Urinary bladder (tissue), 4 donors: ENCODE data around the gene IL17RE. TPM values are rescaled to one million over a fixed set of nuclear protein-coding genes. Genes with fewer than 3 reads are reported as not detected.
"Not testable (repeated sequence)": the region's sequence is repeated elsewhere in the genome, so short reads cannot be mapped to it uniquely, and the experiment has no call there.

Source experiments
- DNase-seq: peaks from one replicate; pipeline ENCODE4 v3.0.0-alpha.2; 2015; ENCODE audit errors: extremely low spot score
- H3K27ac ChIP-seq: one replicate; pipeline ENCODE4 v1.5.1; 2013; ENCODE audit warnings: low read depth, mild to moderate bottlenecking, moderate library complexity
- H3K36me3 ChIP-seq: one replicate; pipeline ENCODE4 v1.6.1; 2013; ENCODE audit warnings: mild to moderate bottlenecking, moderate library complexity; ENCODE audit not compliant: insufficient read depth
- H3K4me1 ChIP-seq: one replicate; pipeline ENCODE4 v1.6.1; 2013; ENCODE audit warnings: mild to moderate bottlenecking, moderate library complexity; ENCODE audit not compliant: insufficient read depth
- H3K4me3 ChIP-seq: one replicate; pipeline ENCODE4 v1.5.1; 2013; ENCODE audit warnings: low read depth, low read length
- WGBS: extraction: QIAGEN DNeasy Blood & Tissue Kit; methylation state at CpG from one replicate; pipeline ENCODE4 v1.1.7; 2013; 5-methylcytosine and 5-hydroxymethylcytosine counted together
- polyA plus RNA-seq: library from polyadenylated mRNA; stranded (reverse); fragments of 200-250 nt; gene quantifications from one replicate; pipeline ENCODE4 v1.2.3, GENCODE V29; 2013
- total RNA-seq: library from RNA; depleted of rRNA; stranded (reverse); fragments of >200 nt; gene quantifications from one replicate; pipeline ENCODE4 v1.2.3, GENCODE V29; 2014
- donor health status: healthy with polysubstance abuse.
- donor health status: healthy.

Gene IL17RE
- total and polyA plus RNA-seq, 2 donors, result 1.2 to 4.3 TPM

DNA sequence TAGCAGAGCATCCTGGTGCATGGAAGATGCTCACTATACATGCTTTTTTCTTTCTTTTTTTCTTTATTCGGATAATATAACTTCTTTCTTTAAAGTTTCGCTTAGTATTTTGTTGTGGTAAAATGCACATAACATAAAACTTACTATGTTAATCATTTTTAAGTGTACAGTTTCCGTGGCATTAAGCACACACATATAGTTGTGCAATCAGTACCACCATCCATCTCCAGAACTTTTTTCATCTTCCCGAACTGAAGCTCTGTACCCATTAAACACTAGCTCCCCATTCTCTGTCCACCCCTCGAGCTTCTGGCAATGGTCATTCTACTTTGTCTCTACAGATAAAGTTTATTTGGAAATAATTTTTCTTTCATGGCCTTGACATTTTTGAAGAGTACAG lies 13.2 kb upstream of the IL17RE start:
- 77% methylated on average over 5 of the region's 5 CpGs for WGBS

DNA sequence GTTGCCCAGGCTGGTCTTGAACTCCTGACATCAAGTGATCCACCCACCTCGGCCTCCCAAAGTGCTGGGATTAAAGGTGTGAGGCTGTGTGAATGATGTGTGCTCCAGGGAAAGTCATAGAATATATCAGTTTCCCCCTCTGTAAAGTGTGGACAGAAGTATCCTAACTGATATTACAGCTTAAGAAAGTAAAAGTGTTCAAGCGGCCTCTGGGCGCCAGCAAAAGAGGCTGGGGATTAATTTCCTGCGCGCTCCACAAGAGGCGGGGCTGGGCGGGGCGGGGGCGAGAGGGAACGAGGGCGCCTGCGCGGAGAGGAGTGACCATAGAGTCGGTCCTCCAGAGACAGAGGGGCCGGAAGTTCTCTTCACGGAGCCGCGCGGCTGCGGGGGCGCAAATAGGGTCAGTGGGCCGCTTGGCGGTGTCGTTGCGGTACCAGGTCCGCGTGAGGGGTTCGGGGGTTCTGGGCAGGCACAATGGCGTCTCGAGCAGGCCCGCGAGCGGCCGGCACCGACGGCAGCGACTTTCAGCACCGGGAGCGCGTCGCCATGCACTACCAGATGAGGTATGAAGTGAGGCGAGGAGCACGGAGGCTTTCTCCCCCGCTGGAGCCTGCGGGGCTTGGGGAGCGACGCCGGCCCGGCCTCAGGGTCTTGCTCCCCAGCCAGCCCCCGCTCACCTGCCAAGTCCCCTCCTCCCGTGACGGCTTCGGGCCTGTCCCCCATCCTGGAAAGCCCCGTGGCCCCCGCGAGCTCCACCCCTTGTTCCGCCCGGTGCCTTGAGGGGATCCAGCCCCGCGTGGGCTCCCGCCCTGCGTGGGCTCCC lies 12.2 kb upstream of the IL17RE start, which contains the start of gene JAGN1:
JAGN1 (plus strand) TSS at position 362 of the 823 bp plus-strand sequence; CDS start at position 475, 113 bp downstream.
- peak within 1 kb of the TSS; percentile 99 for H3K27ac ChIP-seq
- peak within 1 kb of the TSS; percentile 71 for H3K4me3 ChIP-seq
- H3K36me3 ChIP-seq, result no peaks in the 10 kb centered on the region
- peak; percentile 82 for DNase-seq
- no peaks in the 10 kb centered on the region for H3K4me1 ChIP-seq
- WGBS, result under 1% methylated on average over 62 of the region's 62 CpGs

More for the DNA sequence above, 13.2 kb upstream of the IL17RE start:
- Histone ChIP-seq H3K27ac (no peak overlapping the region), H3K36me3 (no peaks in the 10 kb centered on the region), H3K4me3 (no peak overlapping the region), H3K4me1 (no peaks in the 10 kb centered on the region)
- DNase-seq, result no peak

- DNase-seq, result no peak
- no peaks in the 10 kb centered on the region for H3K4me1 ChIP-seq
- H3K36me3 ChIP-seq, result no peaks in the 10 kb centered on the region
- peak overlapping the region; percentile 99 for H3K27ac ChIP-seq
- 9% methylated on average over 12 of the region's 12 CpGs for WGBS
- peak overlapping the region; percentile 71 for H3K4me3 ChIP-seq
Measured at GRCh38 chr3:9891072-9891622, 11.5 kb upstream of the IL17RE start.

GRCh38 chr3:9893739-9894138 lies 8.9 kb upstream of the IL17RE start:
- Histone ChIP-seq H3K27ac (no peak overlapping the region), H3K4me3 (no peak overlapping the region), H3K4me1 (no peaks in the 10 kb centered on the region), H3K36me3 (no peaks in the 10 kb centered on the region)
- no peak for DNase-seq
- whole genome bisulfite sequencing, result 90% methylated on average over 1 of the region's 1 CpG

DNA sequence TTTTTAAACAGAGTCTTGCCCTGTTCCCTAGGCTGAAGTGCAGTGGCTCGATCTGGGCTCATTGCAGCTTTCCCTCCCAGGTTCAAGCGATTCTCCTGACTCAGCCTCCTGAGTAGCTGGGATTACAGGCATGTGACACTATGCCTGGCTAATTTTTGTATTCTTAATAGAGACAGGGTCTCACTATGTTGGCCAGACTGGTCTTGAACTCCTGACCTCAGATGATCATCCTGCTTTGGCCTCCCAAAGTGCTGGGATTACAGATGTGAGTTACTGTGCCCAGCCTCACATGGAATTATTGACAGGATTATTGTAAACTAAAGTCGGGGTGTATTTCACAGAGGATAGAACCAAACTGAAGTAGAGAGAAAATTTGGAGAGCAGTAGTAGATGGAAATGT lies 6.9 kb upstream of the IL17RE start:
- not testable (repeated sequence) for H3K36me3 ChIP-seq, H3K27ac ChIP-seq, DNase-seq, H3K4me3 ChIP-seq, H3K4me1 ChIP-seq
- 87% methylated on average over 3 of the region's 3 CpGs for WGBS

- H3K27ac ChIP-seq, H3K4me1 ChIP-seq, DNase-seq, H3K4me3 ChIP-seq, H3K36me3 ChIP-seq: not testable (repeated sequence)
- 94% methylated on average over 10 of the region's 10 CpGs for WGBS
Measured at GRCh38 chr3:9896755-9897407, 5.8 kb upstream of the IL17RE start.

DNA sequence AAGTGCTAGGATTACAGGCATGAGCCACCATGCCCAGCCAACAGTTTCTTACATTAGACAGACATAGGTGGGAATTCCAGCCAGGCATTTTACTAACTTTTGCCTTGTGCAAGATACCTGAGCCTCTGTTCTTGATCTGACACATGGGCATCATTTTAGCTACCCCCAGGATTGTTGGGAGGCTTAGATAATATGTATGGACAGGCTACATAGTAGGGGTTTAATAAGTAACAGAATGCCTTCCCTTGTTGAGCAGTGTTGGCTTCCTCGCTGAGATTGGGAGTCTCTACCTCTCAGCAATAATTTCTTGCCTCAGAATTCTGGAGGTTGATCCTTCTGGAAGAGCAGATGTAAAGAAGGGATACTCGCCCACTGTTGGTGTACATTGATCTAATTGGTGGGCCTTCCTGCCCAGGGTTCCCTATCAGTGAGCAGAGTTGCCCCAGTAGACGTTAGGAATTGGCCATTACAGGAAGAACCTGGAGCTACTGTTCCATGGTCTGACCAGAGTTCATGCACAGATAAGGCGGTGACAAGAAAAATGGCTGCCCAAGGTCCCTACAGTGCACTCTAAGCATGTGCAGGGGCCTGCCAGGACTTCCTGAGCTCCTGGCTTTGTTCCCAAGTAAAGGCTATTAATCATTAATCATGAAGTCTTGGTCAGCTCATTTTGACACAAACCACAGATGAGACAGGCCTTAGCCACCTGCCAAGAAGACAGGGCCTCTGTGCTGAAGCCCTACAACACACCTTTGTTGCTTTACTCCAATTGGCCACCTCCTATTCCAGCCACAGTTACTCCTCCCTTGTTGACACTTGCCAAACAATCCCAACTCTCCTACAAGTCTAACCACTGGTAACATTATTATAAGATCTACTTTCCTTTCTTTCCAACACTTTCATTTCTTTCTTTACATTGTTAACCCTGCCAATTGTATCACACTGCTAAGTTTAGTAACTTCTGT lies 5.0 kb upstream of the IL17RE start:
- no peaks in the 10 kb centered on the region for H3K36me3 ChIP-seq
- no peak overlapping the region for H3K27ac ChIP-seq
- no peak for DNase-seq
- H3K4me1 ChIP-seq, result no peaks in the 10 kb centered on the region
- 63% methylated on average over 4 of the region's 4 CpGs for WGBS
- H3K4me3 ChIP-seq, result no peak overlapping the region

DNA sequence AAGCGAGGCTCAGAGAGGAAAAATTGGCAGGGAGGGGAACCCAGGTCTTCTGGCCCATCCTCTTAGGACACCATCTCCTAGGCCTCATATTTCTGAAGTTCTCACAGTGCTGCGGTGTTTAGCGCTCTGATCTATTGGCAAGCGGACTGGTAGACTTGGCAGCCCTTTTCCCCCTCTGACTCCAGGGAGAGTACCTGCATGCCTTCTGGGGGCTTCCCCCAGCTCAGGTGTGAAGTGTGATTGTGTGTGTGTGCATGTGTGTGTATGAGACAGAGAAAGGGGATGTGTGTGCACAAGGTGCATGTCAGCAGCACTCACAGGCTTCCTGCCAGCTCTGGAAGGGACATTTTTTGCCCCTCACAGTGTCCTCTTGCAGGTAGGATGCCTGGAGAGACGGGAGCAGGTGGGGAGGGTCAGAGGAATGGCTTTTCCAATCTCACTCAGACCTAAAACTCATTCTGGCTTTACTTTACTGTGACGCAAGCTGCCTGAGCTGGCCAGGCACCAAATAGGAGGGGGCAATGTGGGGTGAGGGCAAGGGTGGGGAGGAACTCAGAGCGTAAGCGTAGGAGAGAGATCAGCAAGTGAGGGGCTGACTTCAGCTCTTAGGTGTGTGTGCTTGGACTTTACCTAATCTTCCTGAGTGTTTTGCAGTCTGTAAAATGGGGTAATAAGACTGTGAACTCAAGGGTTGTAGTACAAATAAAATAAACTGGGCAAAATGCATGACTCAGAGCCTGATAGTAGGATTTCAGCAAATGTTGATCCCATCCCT lies 4.0 kb upstream of the IL17RE start:
- Histone ChIP-seq H3K36me3 (no peaks in the 10 kb centered on the region), H3K4me1 (no peaks in the 10 kb centered on the region), H3K27ac (no peak overlapping the region), H3K4me3 (no peak overlapping the region)
- 60% methylated on average over 8 of the region's 8 CpGs for WGBS
- no peak for DNase-seq

GRCh38 chr3:9899289-9899791 lies 3.3 kb upstream of the IL17RE start:
- Histone ChIP-seq H3K4me1 (no peaks in the 10 kb centered on the region), H3K36me3 (no peaks in the 10 kb centered on the region), H3K27ac (no peak overlapping the region), H3K4me3 (no peak overlapping the region)
- no peak for DNase-seq
- 51% methylated on average over 3 of the region's 3 CpGs for WGBS

- H3K36me3 ChIP-seq, H3K4me1 ChIP-seq, DNase-seq, H3K4me3 ChIP-seq, H3K27ac ChIP-seq: not testable (repeated sequence)
- WGBS, result 94% methylated on average over 6 of the region's 6 CpGs
Measured at GRCh38 chr3:9900965-9901415, 1.7 kb upstream of the IL17RE start.

DNA sequence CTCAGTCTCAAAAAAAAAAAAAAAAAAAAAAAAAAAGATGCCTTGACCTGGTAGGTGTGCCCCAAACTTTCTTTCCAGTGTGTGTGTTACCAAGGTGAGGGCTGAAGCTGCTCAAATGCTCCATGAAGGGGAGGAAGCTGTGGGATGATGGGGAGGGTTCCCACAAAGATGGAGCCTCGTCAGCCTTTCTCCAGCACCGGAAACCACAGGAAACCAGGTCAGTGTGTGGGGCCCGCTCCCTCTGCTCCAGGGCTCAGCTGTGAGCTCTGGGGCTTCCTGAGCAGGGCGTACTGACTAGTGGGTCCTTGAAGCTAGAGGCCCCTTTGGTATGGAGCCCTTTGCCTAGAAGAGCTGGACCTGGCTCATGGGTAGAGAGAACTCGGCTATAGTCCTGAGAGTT lies 681 bp upstream of the IL17RE start:
- H3K36me3 ChIP-seq, result no peaks in the 10 kb centered on the region
- WGBS, result 71% methylated on average over 5 of the region's 5 CpGs
- H3K4me3 ChIP-seq, result no peak overlapping the region
- H3K27ac ChIP-seq, result no peak overlapping the region
- no peak for DNase-seq
- H3K4me1 ChIP-seq, result no peaks in the 10 kb centered on the region

DNA sequence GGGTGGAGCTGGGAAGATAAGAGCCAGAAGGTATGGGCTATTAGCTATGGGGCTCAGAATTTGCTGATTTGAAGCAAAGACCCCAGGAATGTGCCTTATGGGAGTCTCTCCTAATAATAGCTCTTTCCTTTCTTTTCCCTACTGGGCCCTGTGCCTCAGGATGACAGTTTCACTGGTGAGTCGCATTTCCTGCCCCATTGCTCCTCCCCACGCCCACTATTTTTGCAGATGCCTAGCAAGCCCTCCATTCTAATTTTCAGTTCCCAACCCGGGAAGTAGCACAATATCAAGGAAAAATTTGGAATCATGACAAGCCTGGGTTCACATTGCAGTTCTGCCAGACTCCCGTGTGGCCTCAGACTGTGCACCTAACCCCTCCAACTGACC lies 583 bp downstream of the IL17RE start:
- no peak for DNase-seq
- WGBS, result 33% methylated on average over 4 of the region's 4 CpGs
- Histone ChIP-seq H3K36me3 (no peaks in the 10 kb centered on the region), H3K27ac (no peak overlapping the region), H3K4me1 (no peaks in the 10 kb centered on the region), H3K4me3 (no peak overlapping the region)
